ENCODE data around the gene PLXNB2.
A peak's percentile ranks its signal among the peaks of the same experiment; 100 is the strongest.
"Not testable (repeated sequence)": the region's sequence is repeated elsewhere in the genome, so short reads cannot be mapped to it uniquely, and the experiment has no call there.

The PLXNB2 gene

GRCh38 chr22:50337262-50338041 lies 30.0 kb upstream of the PLXNB2 start:
- Histone ChIP-seq H3K27ac (ENCODE audit: low read depth, low read length, poor library complexity, severe bottlenecking) (no peak overlapping the region), H3K4me2 (ENCODE audit: low read length) (no peak overlapping the region), H3K36me3 (ENCODE audit: insufficient read depth, low read length) (no peaks in the 10 kb centered on the region), H3K9me3 (ENCODE audit: low read length) (no peaks in the 10 kb centered on the region), H3K27me3 (ENCODE audit: insufficient read depth, low read length) (no peaks in the 10 kb centered on the region), H3K4me3 (ENCODE audit: low read depth, low read length, poor library complexity, severe bottlenecking) (no peak overlapping the region), H3K4me1 (ENCODE audit: insufficient read depth, low read length, severe bottlenecking) (peaks cover 26% of the 10 kb centered on the region), H2AFZ (ENCODE audit: low read length) (no peak overlapping the region), H4K20me1 (ENCODE audit: insufficient read depth, low read length) (no peaks in the 10 kb centered on the region), H3K9ac (ENCODE audit: low read length) (no peak overlapping the region), H3K79me2 (ENCODE audit: insufficient read depth, low read length) (no peaks in the 10 kb centered on the region), H3F3A (ENCODE audit: insufficient read depth, low read length) (peaks cover 14% of the 10 kb centered on the region), H3K9me2 (ENCODE audit: low read depth, low read length) (no peaks in the 10 kb centered on the region)
- TF ChIP-seq EZH2 (IDR thresholded peaks at IDR 0.05; ENCODE audit: borderline replicate concordance, low read length) (no peak), CTCF (IDR thresholded peaks at IDR 0.05; ENCODE audit: low read length) (no peak)

- not testable (repeated sequence) for H2AFZ ChIP-seq (ENCODE audit: low read length)
These were observed 27.0 kb upstream of the PLXNB2 start for GRCh38 chr22:50334433-50334832.

GRCh38 chr22:50329236-50329635 lies 21.8 kb upstream of the PLXNB2 start:
- Histone ChIP-seq H3K4me3 (ENCODE audit: low read depth, low read length, poor library complexity, severe bottlenecking) (no peak overlapping the region), H3K27ac (ENCODE audit: low read depth, low read length, poor library complexity, severe bottlenecking) (peak overlapping the region; percentile 45), H3K9me2 (ENCODE audit: low read depth, low read length) (no peaks in the 10 kb centered on the region), H4K20me1 (ENCODE audit: insufficient read depth, low read length) (no peaks in the 10 kb centered on the region), H3K9me3 (ENCODE audit: low read length) (no peaks in the 10 kb centered on the region), H3K27me3 (ENCODE audit: insufficient read depth, low read length) (no peaks in the 10 kb centered on the region), H3K4me2 (ENCODE audit: low read length) (no peak overlapping the region), H2AFZ (ENCODE audit: low read length) (no peak overlapping the region), H3K4me1 (ENCODE audit: insufficient read depth, low read length, severe bottlenecking) (peaks cover 44% of the 10 kb centered on the region), H3F3A (ENCODE audit: insufficient read depth, low read length) (peaks cover 10% of the 10 kb centered on the region), H3K36me3 (ENCODE audit: insufficient read depth, low read length) (no peaks in the 10 kb centered on the region), H3K79me2 (ENCODE audit: insufficient read depth, low read length) (no peaks in the 10 kb centered on the region), H3K9ac (ENCODE audit: low read length) (no peak overlapping the region)
- TF ChIP-seq EZH2 (IDR thresholded peaks at IDR 0.05; ENCODE audit: borderline replicate concordance, low read length) (no peak), CTCF (IDR thresholded peaks at IDR 0.05; ENCODE audit: low read length) (no peak)

More at GRCh38 chr22:50334433-50334832, 27.0 kb upstream of the PLXNB2 start:
- H3K4me3 ChIP-seq (ENCODE audit: low read depth, low read length, poor library complexity, severe bottlenecking): peak overlapping the region; percentile 28
- H3K27ac ChIP-seq (ENCODE audit: low read depth, low read length, poor library complexity, severe bottlenecking): peak overlapping the region; percentile 94
- peak overlapping the region; percentile 46 for H3K4me2 ChIP-seq (ENCODE audit: low read length)
- not testable (repeated sequence) for H3K27me3 ChIP-seq (ENCODE audit: insufficient read depth, low read length); H3K9ac ChIP-seq (ENCODE audit: low read length); H3K36me3 ChIP-seq (ENCODE audit: insufficient read depth, low read length); H3K9me3 ChIP-seq (ENCODE audit: low read length); H3K9me2 ChIP-seq (ENCODE audit: low read depth, low read length); H3K79me2 ChIP-seq (ENCODE audit: insufficient read depth, low read length); H3F3A ChIP-seq (ENCODE audit: insufficient read depth, low read length); H4K20me1 ChIP-seq (ENCODE audit: insufficient read depth, low read length)
- H3K4me1 ChIP-seq (ENCODE audit: insufficient read depth, low read length, severe bottlenecking): peaks cover 37% of the 10 kb centered on the region

GRCh38 chr22:50327711-50328019 lies 20.2 kb upstream of the PLXNB2 start:
- no peak for TF ChIP-seq EZH2 (IDR thresholded peaks at IDR 0.05; ENCODE audit: borderline replicate concordance, low read length)
- TF ChIP-seq CTCF (IDR thresholded peaks at IDR 0.05; ENCODE audit: low read length): no peak
- Histone ChIP-seq H3K27ac (ENCODE audit: low read depth, low read length, poor library complexity, severe bottlenecking) (peak overlapping the region; percentile 29), H3K9me2 (ENCODE audit: low read depth, low read length) (no peaks in the 10 kb centered on the region), H3K79me2 (ENCODE audit: insufficient read depth, low read length) (no peaks in the 10 kb centered on the region), H3K4me3 (ENCODE audit: low read depth, low read length, poor library complexity, severe bottlenecking) (peak overlapping the region; percentile 65), H3K4me1 (ENCODE audit: insufficient read depth, low read length, severe bottlenecking) (peaks cover 32% of the 10 kb centered on the region), H4K20me1 (ENCODE audit: insufficient read depth, low read length) (no peaks in the 10 kb centered on the region), H3K27me3 (ENCODE audit: insufficient read depth, low read length) (no peaks in the 10 kb centered on the region), H3F3A (ENCODE audit: insufficient read depth, low read length) (no peaks in the 10 kb centered on the region), H3K4me2 (ENCODE audit: low read length) (peak overlapping the region; percentile 91), H3K36me3 (ENCODE audit: insufficient read depth, low read length) (no peaks in the 10 kb centered on the region), H2AFZ (ENCODE audit: low read length) (no peak overlapping the region), H3K9ac (ENCODE audit: low read length) (peak overlapping the region; percentile 77), H3K9me3 (ENCODE audit: low read length) (no peaks in the 10 kb centered on the region)
